HCT116 (cell line): ENCODE data around the gene SAP30L. TPM values are rescaled to one million over a fixed set of nuclear protein-coding genes. Genes with fewer than 3 reads are reported as not detected.

ENCODE experiments used
- ATAC-seq: fragments of 200-7000 bp; cut with Tn5 transposase; 2 replicates; pipeline ENCODE4 v1.9.1; 2020; ENCODE audit warnings: mild to moderate bottlenecking, moderate library complexity
- BruUV-seq: library from RNA; stranded (reverse); fragments of 400-500 nt; replicated peaks from 2 replicates; lab custom pipeline; 2021; lab: Mats Ljungman, UMichigan
- CTCF ChIA-PET: fragments of 300-600 bp; sonication (Branson Sonifier 250); formaldehyde crosslinking; loops from one replicate; lab custom pipeline; 2021; ENCODE audit warnings: antibody characterized with exemption; lab: Charles Lee
- POLR2A ChIA-PET: fragments of 300-600, 350-600 bp; sonication (Branson Sonifier 250); formaldehyde crosslinking; loops from one replicate; lab custom pipeline; 2021; ENCODE audit warnings: antibody characterized with exemption; lab: Charles Lee
- RAD21 ChIA-PET, 2 experiments: fragments of 300-600 bp; sonication (Branson Sonifier 250); formaldehyde crosslinking; loops; one replicate each; lab custom pipeline; 2023; ENCODE audit warnings: low total read pairs in 2 of 2; ENCODE audit not compliant: uncharacterized antibody in 2 of 2, unreplicated experiment in 2 of 2, low non-redundant PET in 1 of 2; lab: Charles Lee
- DNase-seq: peaks from one replicate; pipeline ENCODE4 v3.0.0-alpha.2; 2010; ENCODE audit warnings: low read depth, low spot score
- H2AFZ ChIP-seq: fragments of 200-600 bp; shearing (Covaris generic), sonication (generic); 2 replicates; pipeline ENCODE4 v1.6.1; 2017; ENCODE audit warnings: low read depth, mixed run types, mixed read lengths, antibody characterized with exemption, low read length; ENCODE audit not compliant: poor library complexity, severe bottlenecking
- H3K27ac ChIP-seq: 2 replicates; pipeline ENCODE4 v1.5.1; 2012; ENCODE audit warnings: low read depth, low read length
- H3K27me3 ChIP-seq: fragments of 200-600 bp; sonication (generic); 2 replicates; pipeline ENCODE4 v1.6.1; 2016; ENCODE audit warnings: mixed run types, low read length, mixed read lengths; ENCODE audit not compliant: insufficient read depth
- H3K36me3 ChIP-seq, 2 experiments: fragments of 200-500 bp in 1 of 2; fragments of 200-600 bp in 1 of 2; sonication (Bioruptor generic) in 1 of 2; sonication (generic) in 1 of 2; 2 replicates each; pipeline versions ENCODE4 v1.5.1 to v1.6.1; 2014 to 2016; ENCODE audit warnings: low read length in 2 of 2, inconsistent platforms in 1 of 2, mixed read lengths in 1 of 2, mixed run types in 1 of 2; ENCODE audit not compliant: insufficient read depth in 2 of 2, control insufficient read depth in 1 of 2
- H3K4me1 ChIP-seq, 2 experiments: fragments of 200-600 bp in 1 of 2; sonication (generic) in 1 of 2; 2 replicates each; pipeline versions ENCODE4 v1.5.1 to v1.6.1; 2012 to 2017; ENCODE audit warnings: low read length in 2 of 2, inconsistent platforms in 1 of 2, mild to moderate bottlenecking in 1 of 2, mixed read lengths in 1 of 2, mixed run types in 1 of 2, moderate library complexity in 1 of 2; ENCODE audit not compliant: insufficient read depth in 2 of 2, control insufficient read depth in 1 of 2
- H3K4me2 ChIP-seq: fragments of 200-600 bp; sonication (generic); 2 replicates; pipeline ENCODE4 v1.6.1; 2017; ENCODE audit warnings: mixed run types, low read length, mixed read lengths
- H3K4me3 ChIP-seq, 2 experiments: fragments of 200-600 bp in 1 of 2; sonication (generic) in 1 of 2; replicated peaks in 1 of 2; 2 replicates each; pipeline ENCODE4 v1.5.1; 2011 to 2016; ENCODE audit warnings: low read length in 2 of 2, control low read depth in 1 of 2, low read depth in 1 of 2, mild to moderate bottlenecking in 1 of 2, mixed read lengths in 1 of 2, mixed run types in 1 of 2
- H3K79me2 ChIP-seq: fragments of 200-600 bp; sonication (generic); 2 replicates; pipeline ENCODE4 v1.6.1; 2017; ENCODE audit warnings: mild to moderate bottlenecking, mixed run types, low read length, moderate library complexity, mixed read lengths; ENCODE audit not compliant: insufficient read depth
- H3K9ac ChIP-seq: fragments of 200-600 bp; sonication (generic); 2 replicates; pipeline ENCODE4 v1.6.1; 2016; ENCODE audit warnings: low read length, mixed read lengths
- H3K9me2 ChIP-seq: fragments of 200-600 bp; sonication (generic), shearing (Covaris generic); 2 replicates; pipeline ENCODE4 v1.6.1; 2017; ENCODE audit warnings: mixed run types, mild to moderate bottlenecking, moderate library complexity; ENCODE audit not compliant: insufficient read depth
- H3K9me3 ChIP-seq, 2 experiments: fragments of 200-500 bp in 1 of 2; fragments of 200-600 bp in 1 of 2; sonication (Bioruptor generic) in 1 of 2; sonication (generic) in 1 of 2; 2 replicates each; pipeline ENCODE4 v1.6.1; 2014 to 2017; ENCODE audit warnings: low read length in 2 of 2, mixed read lengths in 2 of 2, inconsistent platforms in 1 of 2, low read depth in 1 of 2, mild to moderate bottlenecking in 1 of 2, mixed run types in 1 of 2, moderate library complexity in 1 of 2; ENCODE audit not compliant: control insufficient read depth in 1 of 2, insufficient read depth in 1 of 2
- H4K20me1 ChIP-seq: fragments of 200-600 bp; sonication (generic), shearing (Covaris generic); 2 replicates; pipeline ENCODE4 v1.6.1; 2017; ENCODE audit warnings: mixed run types, mild to moderate bottlenecking, moderate library complexity; ENCODE audit not compliant: insufficient read depth
- ATF3 ChIP-seq: IDR thresholded peaks from 2 replicates; pipeline ENCODE4 v1.6.1; 2012
- CBX3 ChIP-seq: IDR thresholded peaks from 2 replicates; pipeline ENCODE4 v1.6.1; 2012; ENCODE audit warnings: low read depth
- EGR1 ChIP-seq: IDR thresholded peaks from 2 replicates; pipeline ENCODE4 v1.6.1; 2012; ENCODE audit warnings: low read depth
- EZH2 ChIP-seq: fragments of 200-600 bp; sonication (generic); IDR thresholded peaks from 2 replicates; pipeline ENCODE4 v1.6.1; 2017; ENCODE audit warnings: antibody characterized with exemption, mixed run types
- FOSL1 ChIP-seq: IDR thresholded peaks from 2 replicates; pipeline ENCODE4 v1.6.1; 2012; ENCODE audit warnings: low read depth
- MAX ChIP-seq: IDR thresholded peaks from 2 replicates; pipeline ENCODE4 v1.6.1; 2012
- SIN3A ChIP-seq: IDR thresholded peaks from 2 replicates; pipeline ENCODE4 v1.6.1; 2012; ENCODE audit warnings: low read depth
- SP1 ChIP-seq: IDR thresholded peaks from 2 replicates; pipeline ENCODE4 v1.6.1; 2012; ENCODE audit warnings: low read depth
- SRF ChIP-seq: IDR thresholded peaks from 2 replicates; pipeline ENCODE4 v1.6.1; 2012; ENCODE audit warnings: low read depth
- TCF7L2 ChIP-seq: IDR thresholded peaks from 2 replicates; pipeline ENCODE4 v1.7.0; 2011; ENCODE audit warnings: borderline replicate concordance, inconsistent platforms; ENCODE audit not compliant: insufficient read depth, insufficient read length; ENCODE audit errors: extremely low read depth
- ZBTB33 ChIP-seq: IDR thresholded peaks from 2 replicates; pipeline ENCODE4 v1.6.1; 2011; ENCODE audit warnings: mild to moderate bottlenecking, low read length, moderate library complexity; ENCODE audit not compliant: insufficient replicate concordance; ENCODE audit errors: extremely low read depth
- ZFX ChIP-seq: fragments of 450-650 bp; IDR thresholded peaks from 2 replicates; pipeline ENCODE4 v1.6.1; 2017
- intact Hi-C: fragments of 100-400 bp; cut with micrococcal nuclease; formaldehyde crosslinking; loops from 2 replicates; pipeline ENCODE4 v1.10.0; 2022
- total RNA-seq: library from RNA; stranded (reverse); gene quantifications from one replicate; pipeline ENCODE4 v1.2.1, GENCODE V29; 2021; ENCODE audit not compliant: unreplicated experiment
- TF ChIP-seq, protein P1 (sequence below): IDR thresholded peaks from 2 replicates; pipeline ENCODE4 v1.6.1; 2012; ENCODE audit warnings: low read depth
- TF ChIP-seq, protein P2 (sequence below), 3 experiments: fragments of 200-600 bp in 1 of 3; sonication (generic) in 1 of 3; IDR thresholded peaks in 2 of 3; conservative IDR thresholded peaks in 1 of 3; 2 replicates each; pipeline ENCODE4 v1.5.1; 2012 to 2017; ENCODE audit warnings: low read depth in 2 of 3, low read length in 2 of 3, antibody characterized with exemption in 1 of 3, borderline replicate concordance in 1 of 3, control low read depth in 1 of 3, mild to moderate bottlenecking in 1 of 3, mixed read lengths in 1 of 3, mixed run types in 1 of 3, moderate library complexity in 1 of 3; ENCODE audit not compliant: insufficient read depth in 1 of 3

Gene SAP30L
- total RNA-seq, 1 experiment from 2014 or later, result 25.5 TPM

DNA sequence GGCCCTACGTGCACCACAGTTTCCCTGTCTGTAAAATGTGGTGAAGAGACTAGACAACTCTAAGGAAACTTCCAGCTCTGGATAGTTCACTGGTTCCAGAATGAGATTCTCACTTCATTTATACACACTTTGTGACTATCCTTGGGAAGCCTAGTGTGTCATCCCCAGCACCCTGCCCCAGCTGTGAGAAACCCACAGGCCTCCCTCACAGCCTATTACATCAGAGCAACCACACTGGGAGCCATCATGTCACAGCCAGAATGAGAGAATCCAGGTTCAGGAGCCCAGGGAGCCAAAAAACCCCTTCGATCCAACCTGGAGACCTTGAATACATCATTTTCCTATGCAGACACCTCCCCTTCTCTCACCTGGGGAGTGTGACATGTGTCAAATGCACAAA is 53.2 kb downstream of the SAP30L start:
- CTCF ChIA-PET, result no interaction called here
- no peak for ATAC-seq
- H3K36me3 ChIP-seq, result no peaks in the 10 kb centered on the region

More for the DNA sequence above, 53.2 kb downstream of the SAP30L start:
- intact Hi-C loops, result no loop called here
- Histone ChIP-seq H3K9ac (no peak overlapping the region), H3K9me3 (no peaks in the 10 kb centered on the region), H3K79me2 (no peaks in the 10 kb centered on the region), H3K27me3 (no peaks in the 10 kb centered on the region; the same call in 1 of the 2 replicates), H4K20me1 (no peaks in the 10 kb centered on the region), H2AFZ (no peak overlapping the region), H3K9me2 (no peaks in the 10 kb centered on the region)
- BruUV-seq, result no TSS peak
- RAD21 ChIA-PET, result no interaction called here
- TF ChIP-seq ZFX (no peak), FOSL1 (no peak), EZH2 (no peak), EGR1 (no peak), SIN3A (no peak), CBX3 (no peak), SP1 (no peak), SRF (no peak), ZBTB33 (no peak), MAX (no peak), ATF3 (no peak), TCF7L2 (no peak)
- TF ChIP-seq, protein P1, sequence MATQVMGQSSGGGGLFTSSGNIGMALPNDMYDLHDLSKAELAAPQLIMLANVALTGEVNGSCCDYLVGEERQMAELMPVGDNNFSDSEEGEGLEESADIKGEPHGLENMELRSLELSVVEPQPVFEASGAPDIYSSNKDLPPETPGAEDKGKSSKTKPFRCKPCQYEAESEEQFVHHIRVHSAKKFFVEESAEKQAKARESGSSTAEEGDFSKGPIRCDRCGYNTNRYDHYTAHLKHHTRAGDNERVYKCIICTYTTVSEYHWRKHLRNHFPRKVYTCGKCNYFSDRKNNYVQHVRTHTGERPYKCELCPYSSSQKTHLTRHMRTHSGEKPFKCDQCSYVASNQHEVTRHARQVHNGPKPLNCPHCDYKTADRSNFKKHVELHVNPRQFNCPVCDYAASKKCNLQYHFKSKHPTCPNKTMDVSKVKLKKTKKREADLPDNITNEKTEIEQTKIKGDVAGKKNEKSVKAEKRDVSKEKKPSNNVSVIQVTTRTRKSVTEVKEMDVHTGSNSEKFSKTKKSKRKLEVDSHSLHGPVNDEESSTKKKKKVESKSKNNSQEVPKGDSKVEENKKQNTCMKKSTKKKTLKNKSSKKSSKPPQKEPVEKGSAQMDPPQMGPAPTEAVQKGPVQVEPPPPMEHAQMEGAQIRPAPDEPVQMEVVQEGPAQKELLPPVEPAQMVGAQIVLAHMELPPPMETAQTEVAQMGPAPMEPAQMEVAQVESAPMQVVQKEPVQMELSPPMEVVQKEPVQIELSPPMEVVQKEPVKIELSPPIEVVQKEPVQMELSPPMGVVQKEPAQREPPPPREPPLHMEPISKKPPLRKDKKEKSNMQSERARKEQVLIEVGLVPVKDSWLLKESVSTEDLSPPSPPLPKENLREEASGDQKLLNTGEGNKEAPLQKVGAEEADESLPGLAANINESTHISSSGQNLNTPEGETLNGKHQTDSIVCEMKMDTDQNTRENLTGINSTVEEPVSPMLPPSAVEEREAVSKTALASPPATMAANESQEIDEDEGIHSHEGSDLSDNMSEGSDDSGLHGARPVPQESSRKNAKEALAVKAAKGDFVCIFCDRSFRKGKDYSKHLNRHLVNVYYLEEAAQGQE, result no peak
- TF ChIP-seq, protein P2, sequence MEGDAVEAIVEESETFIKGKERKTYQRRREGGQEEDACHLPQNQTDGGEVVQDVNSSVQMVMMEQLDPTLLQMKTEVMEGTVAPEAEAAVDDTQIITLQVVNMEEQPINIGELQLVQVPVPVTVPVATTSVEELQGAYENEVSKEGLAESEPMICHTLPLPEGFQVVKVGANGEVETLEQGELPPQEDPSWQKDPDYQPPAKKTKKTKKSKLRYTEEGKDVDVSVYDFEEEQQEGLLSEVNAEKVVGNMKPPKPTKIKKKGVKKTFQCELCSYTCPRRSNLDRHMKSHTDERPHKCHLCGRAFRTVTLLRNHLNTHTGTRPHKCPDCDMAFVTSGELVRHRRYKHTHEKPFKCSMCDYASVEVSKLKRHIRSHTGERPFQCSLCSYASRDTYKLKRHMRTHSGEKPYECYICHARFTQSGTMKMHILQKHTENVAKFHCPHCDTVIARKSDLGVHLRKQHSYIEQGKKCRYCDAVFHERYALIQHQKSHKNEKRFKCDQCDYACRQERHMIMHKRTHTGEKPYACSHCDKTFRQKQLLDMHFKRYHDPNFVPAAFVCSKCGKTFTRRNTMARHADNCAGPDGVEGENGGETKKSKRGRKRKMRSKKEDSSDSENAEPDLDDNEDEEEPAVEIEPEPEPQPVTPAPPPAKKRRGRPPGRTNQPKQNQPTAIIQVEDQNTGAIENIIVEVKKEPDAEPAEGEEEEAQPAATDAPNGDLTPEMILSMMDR (IDR thresholded peaks at IDR 0.05 in 2 of 3, conservative IDR thresholded peaks at IDR 0.05 in 1 of 3; ENCODE audit: borderline replicate concordance in 1 of 3, insufficient read depth in 1 of 3, low read depth in 2 of 3, low read length in 2 of 3), result no peak
- TF ChIP-seq, all 23 proteins: peak for 0
- no peak overlapping the region for H3K4me2 ChIP-seq
- POLR2A ChIA-PET, result no interaction called here
- no peak for DNase-seq
- no peak overlapping the region for H3K4me3 ChIP-seq
- no peak overlapping the region for H3K27ac ChIP-seq
- no peaks in the 10 kb centered on the region for H3K4me1 ChIP-seq
